PC-3 (cell line): Measurements from ENCODE around the gene UROC1. TPM values are rescaled to one million over a fixed set of nuclear protein-coding genes. Genes with fewer than 3 reads are reported as not detected.

Experiments used
- ATAC-seq: fragments of 200-7000 bp; cut with Tn5 transposase; 2 replicates; pipeline ENCODE4 v1.9.1; 2020; ENCODE audit warnings: mild to moderate bottlenecking, moderate library complexity
- BruUV-seq: library from RNA; stranded (reverse); fragments of 400-500 nt; replicated peaks from 2 replicates; lab custom pipeline; 2021; lab: Mats Ljungman, UMichigan
- CTCF ChIA-PET: fragments of 300-600 bp; sonication (Branson Sonifier 250); formaldehyde crosslinking; loops from one replicate; lab custom pipeline; 2022; ENCODE audit warnings: antibody characterized with exemption; lab: Charles Lee
- POLR2A ChIA-PET: fragments of 300-600 bp; sonication (Branson Sonifier 250); formaldehyde crosslinking; loops from one replicate; lab custom pipeline; 2022; ENCODE audit warnings: antibody characterized with exemption; ENCODE audit not compliant: unreplicated experiment; lab: Charles Lee
- DNase-seq: peaks from one replicate; pipeline ENCODE4 v3.0.0-alpha.2; 2015
- H2AFZ ChIP-seq: fragments of 300-600 bp; sonication (generic); 2 replicates; pipeline ENCODE4 v1.6.0; 2016; ENCODE audit warnings: antibody characterized with exemption, low read length
- H3F3A ChIP-seq: fragments of 300-600 bp; sonication (generic); one replicate; pipeline ENCODE4 v1.6.0; 2017; ENCODE audit warnings: antibody characterized with exemption, low read length, control low read depth, mild to moderate bottlenecking; ENCODE audit not compliant: unreplicated experiment
- H3K27ac ChIP-seq: fragments of 300-600 bp; sonication (generic); 2 replicates; pipeline ENCODE4 v1.5.1; 2016; ENCODE audit warnings: mild to moderate bottlenecking, low read length
- H3K27me3 ChIP-seq: fragments of 300-600 bp; sonication (generic); 2 replicates; pipeline ENCODE4 v1.6.1; 2016; ENCODE audit warnings: low read length, mixed read lengths
- H3K36me3 ChIP-seq: fragments of 300-600 bp; sonication (generic); 2 replicates; pipeline ENCODE4 v1.6.1; 2016; ENCODE audit warnings: low read depth, mixed run types, low read length, mixed read lengths
- H3K4me1 ChIP-seq: fragments of 300-600 bp; sonication (generic); 2 replicates; pipeline ENCODE4 v1.5.1; 2016; ENCODE audit warnings: low read length; ENCODE audit not compliant: insufficient read depth
- H3K4me2 ChIP-seq: fragments of 300-600 bp; sonication (generic); 2 replicates; pipeline ENCODE4 v1.6.0; 2016; ENCODE audit warnings: low read length
- H3K4me3 ChIP-seq: fragments of 300-600 bp; sonication (generic); 2 replicates; pipeline ENCODE4 v1.5.1; 2016; ENCODE audit warnings: mild to moderate bottlenecking, low read length, mixed read lengths
- H3K79me2 ChIP-seq: fragments of 300-600 bp; sonication (generic); 2 replicates; pipeline ENCODE4 v1.6.1; 2017; ENCODE audit warnings: low read length, mixed read lengths
- H3K9ac ChIP-seq: fragments of 300-600 bp; sonication (generic); 2 replicates; pipeline ENCODE4 v1.6.0; 2016; ENCODE audit warnings: mild to moderate bottlenecking, low read length
- H3K9me2 ChIP-seq: fragments of 300-600 bp; sonication (generic); replicated peaks from 2 replicates; pipeline ENCODE4 v1.6.1; 2016; ENCODE audit warnings: mixed run types, low read length, mixed read lengths
- H3K9me3 ChIP-seq: fragments of 300-600 bp; sonication (generic); 2 replicates; pipeline ENCODE4 v1.6.1; 2016; ENCODE audit warnings: low read length, mixed read lengths
- H4K20me1 ChIP-seq: fragments of 300-600 bp; sonication (generic); 2 replicates; pipeline ENCODE4 v1.6.1; 2016; ENCODE audit warnings: low read length, mixed read lengths
- EZH2 ChIP-seq: fragments of 300-600 bp; sonication (generic); IDR thresholded peaks from one replicate; pipeline ENCODE4 v1.6.1; 2017; ENCODE audit warnings: antibody characterized with exemption, mild to moderate bottlenecking, low read length; ENCODE audit not compliant: unreplicated experiment
- EZH2phosphoT487 ChIP-seq: fragments of 300-600 bp; sonication (generic); IDR thresholded peaks from 2 replicates; pipeline ENCODE4 v1.6.1; 2018; ENCODE audit warnings: mild to moderate bottlenecking, antibody characterized with exemption, low read length, borderline replicate concordance
- intact Hi-C: fragments of 100-400 bp; cut with micrococcal nuclease; formaldehyde crosslinking; loops from 2 replicates; pipeline ENCODE4 v1.9.0; 2023
- total RNA-seq: library from RNA; depleted of rRNA; stranded (reverse); fragments of >200 nt; gene quantifications from 2 replicates; pipeline ENCODE4 v1.2.3, GENCODE V29; 2014
- TF ChIP-seq, protein P1 (sequence below): fragments of 300-600 bp; sonication (generic); conservative IDR thresholded peaks from 2 replicates; pipeline ENCODE4 v1.5.1; 2017; ENCODE audit warnings: antibody characterized with exemption, low read depth, mild to moderate bottlenecking, low read length

UROC1 gene
- total RNA-seq, 1 experiment from 2014 or later = not detected

DNA sequence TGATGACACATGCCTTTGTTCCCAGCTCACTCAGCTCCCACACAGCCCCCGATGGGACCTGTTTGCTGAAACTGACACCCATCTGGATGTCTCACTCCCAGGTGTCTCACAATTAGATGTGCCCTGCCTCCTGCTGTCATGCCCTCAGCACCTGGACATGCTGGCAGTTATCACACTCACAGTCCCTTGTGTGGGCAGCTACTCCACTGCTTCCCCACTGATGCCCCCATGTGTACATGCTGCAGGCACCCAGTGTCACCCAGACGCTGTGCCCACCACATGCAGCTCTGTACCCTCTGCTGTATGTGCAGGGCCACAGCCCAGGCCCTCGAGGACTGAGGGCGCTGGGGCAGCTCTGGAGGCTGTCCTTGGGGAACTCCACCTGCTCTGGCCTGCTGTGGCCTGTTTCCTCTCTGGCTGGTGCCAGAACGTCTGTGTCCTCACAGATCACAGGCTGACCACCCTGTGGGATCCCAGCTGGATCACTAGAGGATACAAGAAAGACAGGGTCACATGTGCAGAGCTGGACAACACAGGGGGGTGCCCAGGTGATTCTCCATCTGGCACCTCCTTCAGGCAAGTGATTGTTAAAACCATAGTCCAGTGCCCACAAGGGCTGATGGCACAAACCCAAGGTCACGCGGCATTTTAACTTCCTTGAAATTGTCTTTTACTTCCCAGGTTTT is 27.2 kb upstream of the UROC1 start:
- Histone ChIP-seq H3K27ac (no peak overlapping the region), H3K36me3 (no peaks in the 10 kb centered on the region), H3K9me2 (no peaks in the 10 kb centered on the region), H3K27me3 (0 out of 2 replicates have a peak, but pooled peaks cover 10% of the 10 kb centered on the region), H3K9me3 (no peaks in the 10 kb centered on the region), H3K4me1 (peaks cover 14% of the 10 kb centered on the region), H3K4me3 (no peak overlapping the region), H3F3A (no peaks in the 10 kb centered on the region), H2AFZ (no peak overlapping the region), H4K20me1 (no peaks in the 10 kb centered on the region), H3K79me2 (no peaks in the 10 kb centered on the region), H3K4me2 (no peak overlapping the region), H3K9ac (no peak overlapping the region)
- intact Hi-C loops = no loop called here
- ChIA-PET POLR2A (no interaction called here), CTCF (no interaction called here)
- BruUV-seq = no TSS peak
- TF ChIP-seq, protein P1, sequence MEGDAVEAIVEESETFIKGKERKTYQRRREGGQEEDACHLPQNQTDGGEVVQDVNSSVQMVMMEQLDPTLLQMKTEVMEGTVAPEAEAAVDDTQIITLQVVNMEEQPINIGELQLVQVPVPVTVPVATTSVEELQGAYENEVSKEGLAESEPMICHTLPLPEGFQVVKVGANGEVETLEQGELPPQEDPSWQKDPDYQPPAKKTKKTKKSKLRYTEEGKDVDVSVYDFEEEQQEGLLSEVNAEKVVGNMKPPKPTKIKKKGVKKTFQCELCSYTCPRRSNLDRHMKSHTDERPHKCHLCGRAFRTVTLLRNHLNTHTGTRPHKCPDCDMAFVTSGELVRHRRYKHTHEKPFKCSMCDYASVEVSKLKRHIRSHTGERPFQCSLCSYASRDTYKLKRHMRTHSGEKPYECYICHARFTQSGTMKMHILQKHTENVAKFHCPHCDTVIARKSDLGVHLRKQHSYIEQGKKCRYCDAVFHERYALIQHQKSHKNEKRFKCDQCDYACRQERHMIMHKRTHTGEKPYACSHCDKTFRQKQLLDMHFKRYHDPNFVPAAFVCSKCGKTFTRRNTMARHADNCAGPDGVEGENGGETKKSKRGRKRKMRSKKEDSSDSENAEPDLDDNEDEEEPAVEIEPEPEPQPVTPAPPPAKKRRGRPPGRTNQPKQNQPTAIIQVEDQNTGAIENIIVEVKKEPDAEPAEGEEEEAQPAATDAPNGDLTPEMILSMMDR = no peak
- TF ChIP-seq EZH2phosphoT487 (no peak), EZH2 (no peak)
- ATAC-seq (no peak), DNase-seq (no peak)

DNA sequence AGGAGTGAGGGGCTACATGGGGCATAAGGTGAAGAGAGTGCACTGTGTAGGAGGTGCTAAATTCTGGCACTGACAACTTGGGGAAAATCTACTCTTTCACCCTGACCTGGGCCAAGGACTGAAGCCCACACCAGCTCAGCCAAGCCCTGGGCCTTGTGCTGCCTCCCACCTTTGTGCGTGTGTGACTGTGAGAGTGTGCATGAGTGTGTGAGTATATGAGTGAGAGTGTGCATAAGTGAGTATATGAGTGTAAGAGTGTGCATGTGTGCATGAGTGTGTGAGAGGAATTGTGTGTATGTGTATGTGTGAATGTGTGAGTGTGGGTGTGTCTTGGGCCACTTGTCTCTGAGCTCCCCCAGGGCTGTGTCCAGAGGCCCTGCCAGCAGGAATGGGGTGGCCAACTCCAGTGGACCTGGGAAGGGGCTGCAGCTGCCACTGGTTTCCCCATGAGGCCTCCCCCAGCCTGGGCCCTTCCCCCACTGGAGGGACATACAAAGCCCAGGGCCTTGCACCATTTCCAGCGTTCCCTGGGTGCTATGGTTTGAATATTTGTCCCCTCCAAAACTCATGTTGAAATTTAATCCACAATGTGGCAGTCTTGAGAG is 26.0 kb upstream of the UROC1 start:
- no peak overlapping the region for H2AFZ ChIP-seq
- no peaks in the 10 kb centered on the region for H3K79me2 ChIP-seq
- no peak overlapping the region for H3K27ac ChIP-seq
- H3K4me2 ChIP-seq = no peak overlapping the region
- H3K4me3 ChIP-seq = no peak overlapping the region
- no peaks in the 10 kb centered on the region for H3F3A ChIP-seq
- TF ChIP-seq EZH2phosphoT487 (no peak), EZH2 (no peak)
- TF ChIP-seq, protein P1 = no peak
- BruUV-seq = no TSS peak
- H3K9ac ChIP-seq = no peak overlapping the region
- no peak for DNase-seq
- no peaks in the 10 kb centered on the region for H3K9me3 ChIP-seq
- no peaks in the 10 kb centered on the region for H3K36me3 ChIP-seq
- POLR2A ChIA-PET = no interaction called here
- peaks cover 14% of the 10 kb centered on the region for H3K4me1 ChIP-seq
- H3K9me2 ChIP-seq = no peaks in the 10 kb centered on the region
- no peak for ATAC-seq
- CTCF ChIA-PET = no interaction called here
- 0 out of 2 replicates have a peak, but pooled peaks cover 10% of the 10 kb centered on the region for H3K27me3 ChIP-seq
- intact Hi-C loops = no loop called here
- H4K20me1 ChIP-seq = no peaks in the 10 kb centered on the region
